Liver (tissue), 3 donors: ENCODE measurements around the gene MAN2A1.
"Not testable (repeated sequence)": the region's sequence is repeated elsewhere in the genome, so short reads cannot be mapped to it uniquely, and the experiment has no call there.

Experiments
- ATF3 ChIP-seq: IDR thresholded peaks from 2 replicates; pipeline ENCODE4 v1.6.1; 2016; ENCODE audit warnings: antibody characterized with exemption
- CTCF ChIP-seq: fragments of 150-350 bp; IDR thresholded peaks from 2 replicates; pipeline ENCODE4 v1.5.1; 2017; ENCODE audit warnings: improper control_type of control experiment, low read depth, low read length; ENCODE audit not compliant: missing input control
- EGR1 ChIP-seq, 2 donors: IDR thresholded peaks; 2 replicates each; pipeline ENCODE4 v1.6.1; 2016 to 2018; ENCODE audit warnings: antibody characterized with exemption in 2 of 2, low read depth in 2 of 2
- FOXA1 ChIP-seq: IDR thresholded peaks from 2 replicates; pipeline ENCODE4 v1.6.1; 2016; ENCODE audit warnings: antibody characterized with exemption
- FOXA2 ChIP-seq: IDR thresholded peaks from 2 replicates; pipeline ENCODE4 v1.6.1; 2016; ENCODE audit warnings: antibody characterized with exemption
- GABPA ChIP-seq, 2 donors: IDR thresholded peaks in 1 of 2; conservative IDR thresholded peaks in 1 of 2; 2 replicates each; pipeline ENCODE4 v1.6.1; 2016; ENCODE audit warnings: antibody characterized with exemption in 2 of 2, mild to moderate bottlenecking in 1 of 2, moderate library complexity in 1 of 2
- HNF4A ChIP-seq, 2 donors: conservative IDR thresholded peaks; 2 replicates each; pipeline ENCODE4 v1.6.1; 2016; ENCODE audit warnings: antibody characterized with exemption in 2 of 2, mild to moderate bottlenecking in 2 of 2
- JUND ChIP-seq, 2 donors: IDR thresholded peaks; 2 replicates each; pipeline ENCODE4 v1.6.1; 2016; ENCODE audit warnings: antibody characterized with exemption in 2 of 2
- MAX ChIP-seq: IDR thresholded peaks from 2 replicates; pipeline ENCODE4 v1.6.1; 2016; ENCODE audit warnings: antibody characterized with exemption
- NR2F2 ChIP-seq: IDR thresholded peaks from 2 replicates; pipeline ENCODE4 v1.6.1; 2016; ENCODE audit warnings: antibody characterized with exemption
- RAD21 ChIP-seq, 2 donors: IDR thresholded peaks; 2 replicates each; pipeline ENCODE4 v1.6.1; 2016; ENCODE audit warnings: antibody characterized with exemption in 2 of 2, mild to moderate bottlenecking in 2 of 2
- REST ChIP-seq: IDR thresholded peaks from 2 replicates; pipeline ENCODE4 v1.6.1; 2016; ENCODE audit warnings: antibody characterized with exemption, mild to moderate bottlenecking
- SP1 ChIP-seq: IDR thresholded peaks from 2 replicates; pipeline ENCODE4 v1.6.1; 2018; ENCODE audit warnings: antibody characterized with exemption, mild to moderate bottlenecking
- TAF1 ChIP-seq: conservative IDR thresholded peaks from 2 replicates; pipeline ENCODE4 v1.6.1; 2016; ENCODE audit warnings: antibody characterized with exemption, mild to moderate bottlenecking
- donor health status: healthy.
- donor health status: healthy.

- TF ChIP-seq SP1; CTCF; MAX; ATF3; REST; EGR1 (IDR thresholded peaks at IDR 0.05; ENCODE audit: low read depth in 2 of 2); FOXA1; RAD21 (IDR thresholded peaks at IDR 0.05); FOXA2; JUND (IDR thresholded peaks at IDR 0.05); TAF1; GABPA (IDR thresholded peaks at IDR 0.05 in 1 of 2, conservative IDR thresholded peaks at IDR 0.05 in 1 of 2); HNF4A (conservative IDR thresholded peaks at IDR 0.05); NR2F2: not testable (repeated sequence)
These were observed 142.8 kb downstream of the MAN2A1 start for GRCh38 chr5:109832207-109833188.
